Endothelial cell of umbilical vein (primary cell): ENCODE results near the gene NPAT. TPM values are rescaled to one million over a fixed set of nuclear protein-coding genes. Genes with fewer than 3 reads are reported as not detected.

Experiments used
- BruUV-seq: library from RNA; stranded (reverse); fragments of 400-500 nt; replicated peaks from 2 replicates; lab custom pipeline; 2021; lab: Mats Ljungman, UMichigan
- CTCF ChIA-PET: fragments of 300-600, 350-600 bp; sonication (Branson Sonifier 250); formaldehyde crosslinking; loops from one replicate; lab custom pipeline; 2021; ENCODE audit warnings: antibody characterized with exemption, inconsistent platforms; lab: Charles Lee
- POLR2A ChIA-PET: fragments of 300-600, 350-600 bp; sonication (Branson Sonifier 250); formaldehyde crosslinking; loops from one replicate; lab custom pipeline; 2021; ENCODE audit warnings: antibody characterized with exemption, inconsistent platforms; lab: Charles Lee
- DNase-seq: peaks from one replicate; pipeline ENCODE4 v3.0.0-alpha.2; 2011; ENCODE audit warnings: low read depth, low spot score
- FAIRE-seq: peaks from 2 replicates; lab custom pipeline; 2011; peaks lifted over from hg19 to GRCh38; lab: Jason Lieb, UNC
- H2AFZ ChIP-seq: 2 replicates; pipeline ENCODE4 v1.6.0; 2012; ENCODE audit warnings: low read depth, low read length, control low read depth, inconsistent platforms
- H3K27ac ChIP-seq: 2 replicates; pipeline ENCODE4 v1.5.1; 2011; ENCODE audit warnings: low read depth, mild to moderate bottlenecking, control low read depth, low read length, moderate library complexity; ENCODE audit not compliant: insufficient read depth
- H3K27me3 ChIP-seq, 2 experiments: 2 replicates each; pipeline versions ENCODE4 v1.6.0 to v1.6.1; 2011; ENCODE audit warnings: low read length in 2 of 2, mixed read lengths in 1 of 2; ENCODE audit not compliant: control insufficient read depth in 2 of 2, insufficient read depth in 2 of 2
- H3K36me3 ChIP-seq, 2 experiments: 2 replicates in 1 of 2; 3 replicates in 1 of 2; pipeline ENCODE4 v1.5.1; 2011; ENCODE audit warnings: low read length in 2 of 2, mild to moderate bottlenecking in 1 of 2, moderate library complexity in 1 of 2; ENCODE audit not compliant: control insufficient read depth in 2 of 2, insufficient read depth in 2 of 2; ENCODE audit errors: extremely low read depth in 1 of 2
- H3K4me1 ChIP-seq: 3 replicates; pipeline ENCODE4 v1.5.1; 2011; ENCODE audit warnings: mild to moderate bottlenecking, low read length; ENCODE audit not compliant: control insufficient read depth, insufficient read depth; ENCODE audit errors: extremely low read depth
- H3K4me2 ChIP-seq: 2 replicates; pipeline ENCODE4 v1.6.1; 2011; ENCODE audit warnings: low read length, control low read depth, mixed read lengths; ENCODE audit not compliant: insufficient read depth
- H3K4me3 ChIP-seq, 3 experiments: fragments of 200-600 bp in 1 of 3; sonication (generic), shearing (Covaris generic) in 1 of 3; replicated peaks in 1 of 3; 2 replicates each; pipeline ENCODE4 v1.5.1; 2011 to 2016; ENCODE audit warnings: control low read depth in 3 of 3, low read length in 3 of 3, mild to moderate bottlenecking in 2 of 3, inconsistent platforms in 1 of 3, low read depth in 1 of 3, moderate library complexity in 1 of 3; ENCODE audit not compliant: insufficient read depth in 1 of 3
- H3K79me2 ChIP-seq: 2 replicates; pipeline ENCODE4 v1.6.0; 2012; ENCODE audit warnings: low read length, inconsistent platforms; ENCODE audit not compliant: control insufficient read depth, insufficient read depth
- H3K9ac ChIP-seq: replicated peaks from 2 replicates; pipeline ENCODE3; 2011; ENCODE audit warnings: low read length, control low read depth; ENCODE audit not compliant: insufficient read depth; ENCODE audit errors: extremely low read depth
- H3K9me1 ChIP-seq: replicated peaks from 3 replicates; pipeline ENCODE4 v1.6.0; 2011; ENCODE audit warnings: mild to moderate bottlenecking, low read length; ENCODE audit not compliant: control insufficient read depth, insufficient read depth; ENCODE audit errors: extremely low read depth
- H3K9me3 ChIP-seq: replicated peaks from 2 replicates; pipeline ENCODE4 v1.5.1; 2012; ENCODE audit warnings: low read length, inconsistent platforms; ENCODE audit not compliant: control insufficient read depth, insufficient read depth
- H4K20me1 ChIP-seq: replicated peaks from 2 replicates; pipeline ENCODE3; 2011; ENCODE audit warnings: mild to moderate bottlenecking, low read length; ENCODE audit not compliant: control insufficient read depth, insufficient read depth; ENCODE audit errors: extremely low read depth
- EZH2 ChIP-seq: IDR thresholded peaks from 2 replicates; pipeline ENCODE4 v1.6.1; 2012; ENCODE audit warnings: borderline replicate concordance, low read depth, mild to moderate bottlenecking, moderate library complexity, low read length, inconsistent platforms; ENCODE audit not compliant: severe bottlenecking
- FOS ChIP-seq: IDR thresholded peaks from 2 replicates; pipeline ENCODE4 v1.6.1; 2011; ENCODE audit warnings: mild to moderate bottlenecking, low read length, moderate library complexity, borderline replicate concordance; ENCODE audit not compliant: insufficient read depth
- GATA2 ChIP-seq: IDR thresholded peaks from 2 replicates; pipeline ENCODE4 v1.7.0; 2011; ENCODE audit warnings: low read depth, mild to moderate bottlenecking, moderate library complexity, mixed read lengths, low read length; ENCODE audit not compliant: insufficient read length, insufficient read depth
- JUN ChIP-seq: IDR thresholded peaks from 2 replicates; pipeline ENCODE4 v1.6.1; 2011; ENCODE audit warnings: borderline replicate concordance, low read depth; ENCODE audit not compliant: insufficient read length, insufficient read depth
- MAX ChIP-seq: IDR thresholded peaks from 2 replicates; pipeline ENCODE4 v1.6.1; 2011; ENCODE audit not compliant: insufficient read depth, insufficient read length
- MYC ChIP-seq: IDR thresholded peaks from one replicate; pipeline ENCODE4 v1.6.1; 2011; ENCODE audit warnings: mild to moderate bottlenecking, low read depth, low read length
- POLR2A ChIP-seq: IDR thresholded peaks from 2 replicates; pipeline ENCODE4 v1.6.1; 2012; ENCODE audit warnings: low read depth, mild to moderate bottlenecking, control low read depth, low read length
- POLR2AphosphoS5 ChIP-seq: IDR thresholded peaks from 2 replicates; pipeline ENCODE4 v1.6.1; 2012; ENCODE audit warnings: low read depth, mild to moderate bottlenecking, control low read depth, low read length, moderate library complexity; ENCODE audit not compliant: insufficient read depth
- dilution Hi-C: fragments of 300-500 bp; cut with MboI; formaldehyde crosslinking; loops from one replicate; pipeline ENCODE4 v1.15.0; 2019; ENCODE audit warnings: low sequenced_read_pairs; ENCODE audit not compliant: extremely low pct_ligation_motif_present
- intact Hi-C: fragments of 100-400 bp; cut with micrococcal nuclease; formaldehyde crosslinking; loops from one replicate; pipeline ENCODE4 v1.10.0; 2022
- polyA plus RNA-seq, 4 experiments: library from polyadenylated mRNA; depleted of rRNA in 3 of 4; stranded (reverse) in 3 of 4; unstranded in 1 of 4; fragments of >200 nt; gene quantifications; 2 replicates each; pipeline versions ENCODE4 v1.2.1 to v1.2.3, GENCODE V29; 2011 to 2012; ENCODE audit warnings: missing spikeins in 1 of 4
- total RNA-seq: library from RNA; stranded (reverse); gene quantifications from 2 replicates; pipeline ENCODE4 v1.2.3, GENCODE V29; 2021
- TF ChIP-seq, protein P1 (sequence below), 2 donors: IDR thresholded peaks; 1 replicate in 1 of 2; 2 replicates in 1 of 2; pipeline ENCODE4 v1.5.1; 2011; ENCODE audit warnings: low read length in 2 of 2, mild to moderate bottlenecking in 2 of 2, moderate library complexity in 2 of 2, control low read depth in 1 of 2, inconsistent platforms in 1 of 2, low read depth in 1 of 2; ENCODE audit not compliant: insufficient read depth in 1 of 2; ENCODE audit errors: extremely low read depth in 1 of 2

The NPAT gene
- total and polyA plus RNA-seq, 2 donors (not counting 3 experiments of a cell fraction or from before 2014, with no cell fraction given) = 4.4 to 19.0 TPM

DNA sequence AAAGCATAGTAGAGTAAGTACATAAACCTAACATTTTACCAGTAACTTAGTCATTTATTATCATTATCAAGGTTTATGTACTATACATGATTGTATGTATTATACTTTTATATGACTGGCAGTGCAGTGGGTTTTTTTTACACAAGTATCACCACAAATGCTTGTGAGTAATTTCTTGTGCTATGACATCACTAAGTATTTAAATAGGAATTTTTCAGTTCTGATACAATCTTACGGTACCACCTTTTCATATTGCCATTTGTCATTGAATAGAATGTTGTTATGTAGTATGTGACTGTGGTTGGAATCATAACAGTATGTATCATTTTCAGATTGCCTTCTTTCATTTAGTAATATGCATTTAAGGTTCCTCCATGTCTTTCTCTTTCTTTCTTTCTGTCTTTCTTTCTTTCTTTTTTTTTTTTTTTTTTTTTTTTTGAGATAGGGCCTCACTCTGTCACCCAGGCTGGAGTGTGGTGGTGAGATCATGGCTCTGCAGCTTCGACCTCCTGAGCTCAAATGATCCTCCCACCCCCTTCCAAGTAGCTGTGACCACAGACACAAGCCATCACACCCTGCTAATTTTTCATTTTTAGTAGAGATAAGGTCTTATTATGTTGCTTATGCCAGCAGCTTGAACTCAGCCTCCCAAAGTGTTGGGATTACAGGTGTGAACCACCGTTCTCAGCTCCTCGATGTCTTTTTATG, 19.0 kb upstream of the NPAT start:
- no peak overlapping the region for H3K4me2 ChIP-seq
- CTCF ChIA-PET = interaction anchor here (1.0 to 1.6 kb wide), 2 partner anchors 11 to 18 kb away, joined by 3 to 4 read pairs; partner anchors contain the start of gene ATM

DNA sequence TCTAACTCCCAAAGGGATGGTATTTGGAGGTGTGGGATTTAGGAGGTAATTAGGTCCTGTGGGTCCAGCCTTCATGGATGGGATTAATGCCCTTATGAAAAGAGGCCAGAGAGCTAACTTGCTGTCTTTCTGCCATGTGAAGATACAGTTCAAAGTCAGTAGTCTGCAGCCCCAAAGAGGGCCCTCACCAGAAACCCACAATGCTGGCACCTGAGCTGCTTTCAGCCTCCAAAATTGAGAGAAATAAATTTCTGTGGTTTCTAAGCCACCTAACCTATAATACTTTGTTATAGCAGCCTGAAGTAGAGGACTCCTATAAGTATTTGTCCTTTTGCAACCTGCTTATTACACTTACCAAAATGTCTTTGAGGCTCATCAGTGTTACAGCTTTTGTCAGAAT, 16.6 kb upstream of the NPAT start:
- TF ChIP-seq, protein P1, sequence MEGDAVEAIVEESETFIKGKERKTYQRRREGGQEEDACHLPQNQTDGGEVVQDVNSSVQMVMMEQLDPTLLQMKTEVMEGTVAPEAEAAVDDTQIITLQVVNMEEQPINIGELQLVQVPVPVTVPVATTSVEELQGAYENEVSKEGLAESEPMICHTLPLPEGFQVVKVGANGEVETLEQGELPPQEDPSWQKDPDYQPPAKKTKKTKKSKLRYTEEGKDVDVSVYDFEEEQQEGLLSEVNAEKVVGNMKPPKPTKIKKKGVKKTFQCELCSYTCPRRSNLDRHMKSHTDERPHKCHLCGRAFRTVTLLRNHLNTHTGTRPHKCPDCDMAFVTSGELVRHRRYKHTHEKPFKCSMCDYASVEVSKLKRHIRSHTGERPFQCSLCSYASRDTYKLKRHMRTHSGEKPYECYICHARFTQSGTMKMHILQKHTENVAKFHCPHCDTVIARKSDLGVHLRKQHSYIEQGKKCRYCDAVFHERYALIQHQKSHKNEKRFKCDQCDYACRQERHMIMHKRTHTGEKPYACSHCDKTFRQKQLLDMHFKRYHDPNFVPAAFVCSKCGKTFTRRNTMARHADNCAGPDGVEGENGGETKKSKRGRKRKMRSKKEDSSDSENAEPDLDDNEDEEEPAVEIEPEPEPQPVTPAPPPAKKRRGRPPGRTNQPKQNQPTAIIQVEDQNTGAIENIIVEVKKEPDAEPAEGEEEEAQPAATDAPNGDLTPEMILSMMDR (IDR thresholded peaks at IDR 0.05; ENCODE audit: extremely low read depth in 1 of 2, insufficient read depth in 1 of 2, low read depth in 1 of 2, low read length in 2 of 2) = no peak
- TF ChIP-seq MAX (no peak), POLR2A (no peak), FOS (no peak), EZH2 (no peak), GATA2 (no peak), POLR2AphosphoS5 (no peak), JUN (no peak), MYC (no peak)
- Histone ChIP-seq H3K79me2 (no peaks in the 10 kb centered on the region), H3K27ac (no peak overlapping the region), H3K9ac (no peak overlapping the region), H3K9me1 (no peaks in the 10 kb centered on the region), H3K4me1 (peaks cover 16% of the 10 kb centered on the region), H3K4me2 (no peak overlapping the region), H4K20me1 (no peaks in the 10 kb centered on the region), H3K27me3 (no peaks in the 10 kb centered on the region), H3K4me3 (no peak overlapping the region), H2AFZ (no peak overlapping the region), H3K36me3 (peaks cover 4 to 5% of the 10 kb centered on the region in 2 experiments), H3K9me3 (no peaks in the 10 kb centered on the region)
- DNase-seq = no peak
- dilution Hi-C loops = no loop called here
- ChIA-PET CTCF (interaction anchor here (0.7 to 1.4 kb wide), 2 partner anchors 16 to 47 kb away, joined by 3 to 5 read pairs; partner anchors contain the start of gene ATM), POLR2A (no interaction called here)
- FAIRE-seq = no peak
- BruUV-seq = no TSS peak
- intact Hi-C loops = loop anchor here (5.0 kb wide), 1 partner anchor 258 kb away; the partner anchor contains the start of gene POGLUT3

More for the DNA sequence above, 19.0 kb upstream of the NPAT start:
- Histone ChIP-seq H3K4me3 (no peak overlapping the region), H3K79me2 (no peaks in the 10 kb centered on the region), H3K27me3 (no peaks in the 10 kb centered on the region), H3K27ac (no peak overlapping the region), H4K20me1 (no peaks in the 10 kb centered on the region), H3K4me1 (peaks cover 9% of the 10 kb centered on the region), H3K36me3 (peaks cover 4 to 5% of the 10 kb centered on the region in 2 experiments), H3K9ac (no peak overlapping the region), H3K9me1 (no peaks in the 10 kb centered on the region), H2AFZ (no peak overlapping the region), H3K9me3 (no peaks in the 10 kb centered on the region)
- dilution Hi-C loops (no loop called here), intact Hi-C loops (no loop called here)
- TF ChIP-seq JUN (no peak), POLR2A (no peak), GATA2 (no peak), FOS (no peak)
- no TSS peak for BruUV-seq
- DNase-seq (no peak), FAIRE-seq (no peak)
- POLR2A ChIA-PET = no interaction called here
